Effector memory CD4-positive, alpha-beta T cell (primary cell): ENCODE measurements around the gene SCCPDH.
"Not testable (repeated sequence)": the region's sequence is repeated elsewhere in the genome, so short reads cannot be mapped to it uniquely, and the experiment has no call there.

ENCODE experiments used
- DNase-seq, 3 donors: peaks; one replicate each; pipeline ENCODE4 v3.0.0-alpha.2; 2020
- H3K27ac ChIP-seq: 2 replicates; pipeline ENCODE4 v1.7.0; 2013; ENCODE audit warnings: mild to moderate bottlenecking, low read length, moderate library complexity; ENCODE audit not compliant: insufficient read depth, poor library complexity, severe bottlenecking
- H3K27me3 ChIP-seq: replicated peaks from 2 replicates; pipeline ENCODE4 v1.7.0; 2013; ENCODE audit warnings: mild to moderate bottlenecking, low read length; ENCODE audit not compliant: insufficient read depth, control insufficient read depth, poor library complexity, severe bottlenecking
- H3K36me3 ChIP-seq: 2 replicates; pipeline ENCODE4 v1.7.0; 2013; ENCODE audit warnings: mild to moderate bottlenecking, low read length, moderate library complexity; ENCODE audit not compliant: control insufficient read depth, insufficient read depth
- H3K4me1 ChIP-seq: 2 replicates; pipeline ENCODE4 v1.7.0; 2013; ENCODE audit warnings: low read length, mild to moderate bottlenecking; ENCODE audit not compliant: control insufficient read depth, insufficient read depth, poor library complexity, severe bottlenecking
- H3K4me3 ChIP-seq: 2 replicates; pipeline ENCODE4 v1.7.0; 2013; ENCODE audit warnings: low read length, low read depth, mild to moderate bottlenecking; ENCODE audit not compliant: insufficient read depth, poor library complexity, severe bottlenecking
- H3K9me3 ChIP-seq: 2 replicates; pipeline ENCODE4 v1.7.0; 2013; ENCODE audit warnings: mild to moderate bottlenecking, low read length, moderate library complexity; ENCODE audit not compliant: control insufficient read depth

The SCCPDH gene

GRCh38 chr1:246746155-246746554 is 21.9 kb downstream of the SCCPDH start:
- H3K36me3 ChIP-seq, H3K9me3 ChIP-seq, H3K27me3 ChIP-seq, H3K27ac ChIP-seq, H3K4me3 ChIP-seq, H3K4me1 ChIP-seq, DNase-seq: not testable (repeated sequence)

- no peak for DNase-seq
- no peaks in the 10 kb centered on the region for H3K27me3 ChIP-seq
- H3K4me3 ChIP-seq = no peak overlapping the region
- H3K36me3 ChIP-seq = no peaks in the 10 kb centered on the region
- H3K27ac ChIP-seq = no peak overlapping the region
- no peaks in the 10 kb centered on the region for H3K9me3 ChIP-seq
- no peaks in the 10 kb centered on the region for H3K4me1 ChIP-seq
These were observed 23.8 kb downstream of the SCCPDH start for GRCh38 chr1:246748006-246748405.

- no peak overlapping the region for H3K4me3 ChIP-seq
- no peaks in the 10 kb centered on the region for H3K4me1 ChIP-seq
- no peak overlapping the region for H3K27ac ChIP-seq
- no peak for DNase-seq
- no peaks in the 10 kb centered on the region for H3K36me3 ChIP-seq
- H3K27me3 ChIP-seq = no peaks in the 10 kb centered on the region
- H3K9me3 ChIP-seq = no peaks in the 10 kb centered on the region
These were observed 24.7 kb downstream of the SCCPDH start for GRCh38 chr1:246748867-246749266.

- H3K9me3 ChIP-seq = no peaks in the 10 kb centered on the region
- H3K27ac ChIP-seq = no peak overlapping the region
- no peaks in the 10 kb centered on the region for H3K36me3 ChIP-seq
- no peaks in the 10 kb centered on the region for H3K27me3 ChIP-seq
- no peak overlapping the region for H3K4me3 ChIP-seq
- DNase-seq = no peak
- H3K4me1 ChIP-seq = no peaks in the 10 kb centered on the region
These were observed 26.5 kb downstream of the SCCPDH start for GRCh38 chr1:246750752-246751151.

GRCh38 chr1:246753670-246754535 is 29.7 kb downstream of the SCCPDH start:
- H3K36me3 ChIP-seq = no peaks in the 10 kb centered on the region
- H3K4me1 ChIP-seq = no peaks in the 10 kb centered on the region
- no peak overlapping the region for H3K4me3 ChIP-seq
- H3K9me3 ChIP-seq = no peaks in the 10 kb centered on the region
- H3K27ac ChIP-seq = no peak overlapping the region
- H3K27me3 ChIP-seq = no peaks in the 10 kb centered on the region
- DNase-seq = peak; percentile 3 to 23 (median 13)

- H3K9me3 ChIP-seq = no peaks in the 10 kb centered on the region
- H3K27me3 ChIP-seq = no peaks in the 10 kb centered on the region
- no peak overlapping the region for H3K27ac ChIP-seq
- no peak for DNase-seq
- no peak overlapping the region for H3K4me3 ChIP-seq
- no peaks in the 10 kb centered on the region for H3K4me1 ChIP-seq
- no peaks in the 10 kb centered on the region for H3K36me3 ChIP-seq
These were observed 31.2 kb downstream of the SCCPDH start for GRCh38 chr1:246755419-246755818.

GRCh38 chr1:246760422-246761347 is 36.5 kb downstream of the SCCPDH start:
- H3K36me3 ChIP-seq = no peaks in the 10 kb centered on the region
- no peak for DNase-seq
- no peaks in the 10 kb centered on the region for H3K27me3 ChIP-seq
- H3K27ac ChIP-seq = no peak overlapping the region
- H3K9me3 ChIP-seq = no peaks in the 10 kb centered on the region
- no peaks in the 10 kb centered on the region for H3K4me1 ChIP-seq
- no peak overlapping the region for H3K4me3 ChIP-seq

- Histone ChIP-seq H3K36me3 (no peaks in the 10 kb centered on the region), H3K4me3 (no peak overlapping the region), H3K27me3 (no peaks in the 10 kb centered on the region), H3K27ac (no peak overlapping the region), H3K4me1 (no peaks in the 10 kb centered on the region), H3K9me3 (no peaks in the 10 kb centered on the region)
- no peak for DNase-seq
These were observed 37.2 kb downstream of the SCCPDH start for GRCh38 chr1:246761396-246761795.

- H3K9me3 ChIP-seq = no peaks in the 10 kb centered on the region
- H3K4me1 ChIP-seq = no peaks in the 10 kb centered on the region
- no peaks in the 10 kb centered on the region for H3K27me3 ChIP-seq
- no peak overlapping the region for H3K27ac ChIP-seq
- H3K4me3 ChIP-seq = no peak overlapping the region
- H3K36me3 ChIP-seq = no peaks in the 10 kb centered on the region
- DNase-seq = no peak
These were observed 41.3 kb downstream of the SCCPDH start for GRCh38 chr1:246765521-246765920.
